ENCODE results near the gene GULP1.
"Not testable (repeated sequence)": the region's sequence is repeated elsewhere in the genome, so short reads cannot be mapped to it uniquely, and the experiment has no call there.

Gene GULP1

GRCh38 chr2:188529710-188530109 is 238.0 kb downstream of the GULP1 start:
- no peak for TF ChIP-seq CTCF (IDR thresholded peaks at IDR 0.05; ENCODE audit: control insufficient read depth, insufficient read depth, low read depth, low read length, missing control alignments)
- no peak for DNase-seq (ENCODE audit: low read depth)
- H3K4me3 ChIP-seq (ENCODE audit: control insufficient read depth, low read depth, low read length), result no peak overlapping the region

- no peak for TF ChIP-seq CTCF (IDR thresholded peaks at IDR 0.05; ENCODE audit: control insufficient read depth, insufficient read depth, low read depth, low read length, missing control alignments)
- H3K4me3 ChIP-seq (ENCODE audit: control insufficient read depth, low read depth, low read length), result no peak overlapping the region
- DNase-seq (ENCODE audit: low read depth), result no peak
Observed at GRCh38 chr2:188534875-188535274, 243.2 kb downstream of the GULP1 start.

GRCh38 chr2:188551671-188552070 is 260.0 kb downstream of the GULP1 start:
- DNase-seq (ENCODE audit: low read depth), result no peak
- TF ChIP-seq CTCF (IDR thresholded peaks at IDR 0.05; ENCODE audit: control insufficient read depth, insufficient read depth, low read depth, low read length, missing control alignments), result no peak
- no peak overlapping the region for H3K4me3 ChIP-seq (ENCODE audit: control insufficient read depth, low read depth, low read length)

GRCh38 chr2:188557081-188557480 is 265.4 kb downstream of the GULP1 start:
- H3K4me3 ChIP-seq (ENCODE audit: control insufficient read depth, low read depth, low read length), result no peak overlapping the region
- no peak for DNase-seq (ENCODE audit: low read depth)
- no peak for TF ChIP-seq CTCF (IDR thresholded peaks at IDR 0.05; ENCODE audit: control insufficient read depth, insufficient read depth, low read depth, low read length, missing control alignments)

GRCh38 chr2:188559455-188559854 is 267.8 kb downstream of the GULP1 start:
- not testable (repeated sequence) for DNase-seq (ENCODE audit: low read depth); H3K4me3 ChIP-seq (ENCODE audit: control insufficient read depth, low read depth, low read length)

GRCh38 chr2:188561473-188561979 is 269.9 kb downstream of the GULP1 start:
- H3K4me3 ChIP-seq (ENCODE audit: control insufficient read depth, low read depth, low read length), result no peak overlapping the region
- TF ChIP-seq CTCF (IDR thresholded peaks at IDR 0.05; ENCODE audit: control insufficient read depth, insufficient read depth, low read depth, low read length, missing control alignments), result no peak
- no peak for DNase-seq (ENCODE audit: low read depth)

- no peak for TF ChIP-seq CTCF (IDR thresholded peaks at IDR 0.05; ENCODE audit: control insufficient read depth, insufficient read depth, low read depth, low read length, missing control alignments)
- no peak for DNase-seq (ENCODE audit: low read depth)
- no peak overlapping the region for H3K4me3 ChIP-seq (ENCODE audit: control insufficient read depth, low read depth, low read length)
Observed at GRCh38 chr2:188569431-188570165, 277.9 kb downstream of the GULP1 start.
